NCI-H524 (cell line): ENCODE results near the gene PRKCH.
"Not testable (repeated sequence)": the region's sequence is repeated elsewhere in the genome, so short reads cannot be mapped to it uniquely, and the experiment has no call there.

Source experiments
- DNase-seq, 2 experiments: peaks; one replicate each; lab custom pipeline; 2025; lab: John Stamatoyannopoulos, UW

Gene PRKCH

DNA sequence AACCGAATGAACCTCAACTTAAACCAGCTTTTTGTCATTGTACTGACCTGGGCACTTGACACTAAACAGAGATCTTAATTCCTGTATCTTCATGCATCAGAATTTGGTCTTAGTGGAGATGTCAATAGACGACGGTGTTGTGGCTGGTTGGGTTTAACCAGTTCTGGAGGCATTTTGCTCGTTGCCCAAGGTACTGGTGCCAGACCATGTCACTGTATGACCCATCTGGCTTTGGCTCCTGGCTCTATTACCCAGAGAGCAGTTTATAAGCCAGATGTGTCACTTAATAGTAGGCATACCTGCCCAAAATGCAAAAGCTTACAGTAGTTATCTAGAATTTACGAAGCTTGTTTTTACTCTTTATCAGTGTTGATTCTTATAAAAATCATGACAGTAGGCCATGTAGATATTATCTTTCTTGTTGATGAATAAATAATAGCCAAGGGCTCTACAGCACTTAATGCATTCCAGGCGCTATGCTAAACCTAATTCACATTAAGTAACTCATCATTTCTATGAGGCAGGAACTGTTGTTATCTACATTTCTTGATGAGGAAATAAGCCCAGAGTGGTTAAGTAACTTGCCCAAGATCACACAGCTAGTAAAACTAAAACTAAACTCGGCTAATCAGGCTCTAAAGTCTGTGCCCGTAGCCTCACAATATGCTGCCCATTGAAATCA, 194.2 kb downstream of the PRKCH start:
- DNase-seq, result no peak

DNA sequence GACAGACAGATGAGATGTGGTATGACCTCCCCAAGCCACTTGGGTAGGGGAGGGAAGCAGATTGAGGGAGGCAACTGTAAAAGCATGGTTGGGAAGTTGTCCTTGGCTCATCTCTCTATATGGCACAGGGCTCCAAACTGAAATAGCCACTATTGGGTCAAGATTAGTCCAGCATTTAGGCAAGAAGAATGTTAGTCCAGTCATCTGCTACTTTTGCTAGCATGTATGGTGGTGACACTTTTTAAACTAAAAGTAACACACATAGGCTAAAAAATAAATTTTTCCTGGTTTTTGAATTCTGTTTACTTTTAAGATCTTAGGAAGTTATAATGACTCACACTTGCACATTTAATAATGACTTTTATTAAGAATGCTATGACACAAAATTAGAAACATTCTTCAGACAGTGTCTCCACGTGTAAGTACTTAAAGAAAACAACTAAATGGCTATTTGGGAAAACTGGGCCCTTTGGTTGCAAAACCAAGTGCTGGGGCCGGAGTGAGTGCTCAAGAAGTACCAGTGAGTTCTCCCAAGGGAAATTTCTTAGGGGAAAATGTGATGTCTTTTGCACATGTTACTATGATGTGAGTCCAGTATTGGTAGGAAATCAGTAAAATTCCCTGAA, 194.9 kb downstream of the PRKCH start:
- no peak for DNase-seq

DNA sequence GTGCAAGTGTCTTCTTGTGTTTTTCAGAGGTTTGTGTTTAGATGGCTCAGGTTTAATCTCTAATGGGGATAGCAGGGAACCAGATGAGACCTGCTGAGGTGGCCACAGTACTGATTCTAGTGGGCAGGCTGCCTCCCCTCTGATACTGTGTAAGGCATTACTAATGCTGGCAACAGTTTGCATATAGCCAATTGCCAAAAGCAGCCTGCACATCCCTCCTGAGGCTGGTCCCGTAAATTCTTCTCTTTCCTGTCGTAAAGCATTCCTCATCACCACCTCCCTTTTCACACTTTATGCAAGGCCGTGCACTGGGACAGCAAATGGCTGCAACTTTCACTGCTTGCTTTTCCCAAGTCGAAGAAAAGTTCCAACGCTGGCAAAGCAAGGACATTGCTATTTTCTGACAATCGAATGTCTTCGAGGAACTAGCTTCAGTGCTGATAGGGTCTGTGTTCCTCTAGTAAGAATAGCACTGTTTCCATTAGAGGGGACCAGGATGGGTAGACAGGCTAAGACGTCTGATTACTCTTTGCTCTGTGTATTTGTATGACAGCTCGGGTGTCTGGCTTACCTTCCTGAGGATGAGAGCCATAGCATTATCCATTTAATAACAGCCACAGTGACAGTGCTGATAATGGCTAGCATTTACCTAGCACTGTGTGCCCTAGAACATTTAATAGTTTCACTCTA, 195.7 kb downstream of the PRKCH start:
- DNase-seq, result no peak

DNA sequence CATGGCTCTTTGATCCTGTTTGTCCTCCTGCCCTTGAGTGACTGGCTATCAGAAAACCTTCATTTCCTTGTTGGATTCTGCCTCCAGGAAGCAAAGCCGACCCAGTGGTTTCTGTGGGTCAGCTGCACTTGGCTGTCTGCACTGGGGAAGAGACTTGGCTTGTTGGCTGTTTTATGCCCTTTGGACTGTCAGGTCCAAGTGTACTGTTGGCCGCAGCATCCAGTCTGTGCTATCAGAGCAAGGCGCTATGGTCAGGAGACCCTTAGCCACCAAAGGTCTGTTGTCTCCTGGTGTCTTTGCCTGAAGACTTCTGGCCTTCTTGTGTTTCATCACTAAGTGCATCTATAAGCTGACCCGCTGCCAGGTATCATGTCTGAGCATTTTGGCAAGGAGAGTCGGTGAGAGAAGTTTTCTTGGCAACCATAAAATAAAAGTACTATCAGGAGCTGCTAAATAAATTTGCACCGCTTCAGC, 196.6 kb downstream of the PRKCH start:
- no peak for DNase-seq

DNA sequence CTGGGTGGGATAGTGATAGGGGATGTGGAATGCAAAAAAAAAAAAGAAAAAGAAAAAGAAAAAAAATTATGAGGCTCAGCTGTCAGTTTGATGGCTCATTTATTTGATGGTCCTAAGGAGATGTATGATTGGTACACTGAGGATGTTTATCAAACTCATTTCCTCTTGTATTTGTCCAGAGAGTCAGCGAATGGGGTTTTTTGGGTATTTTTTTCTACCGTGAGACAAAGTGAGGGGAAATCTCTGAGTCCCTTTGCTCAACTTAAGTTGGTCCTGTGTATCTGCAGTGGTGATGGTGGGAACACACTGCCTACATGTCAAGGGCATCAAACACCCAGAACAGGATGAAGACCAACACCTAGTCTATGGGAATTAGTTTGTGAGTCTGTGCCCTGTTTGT, 197.0 kb downstream of the PRKCH start:
- no peak for DNase-seq

DNA sequence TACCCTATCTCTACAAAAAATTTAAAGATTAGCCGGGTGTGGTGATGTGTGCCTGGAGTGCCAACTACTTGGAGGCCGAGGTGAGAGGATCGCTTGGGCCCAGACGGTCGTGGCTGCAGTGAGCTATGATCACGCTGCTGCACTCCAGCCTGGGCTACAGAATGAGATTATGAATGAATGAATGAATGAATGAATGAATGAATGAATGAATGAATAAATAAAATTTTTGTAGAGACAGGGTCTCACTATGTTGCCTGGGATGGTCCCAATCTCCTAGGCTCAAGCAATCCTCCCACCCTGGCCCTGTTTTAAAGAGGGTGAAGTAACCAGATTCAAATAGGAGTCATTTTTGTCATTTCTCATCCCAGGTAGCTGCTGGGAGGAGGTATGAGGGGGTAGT, 197.7 kb downstream of the PRKCH start:
- DNase-seq, result no peak

DNA sequence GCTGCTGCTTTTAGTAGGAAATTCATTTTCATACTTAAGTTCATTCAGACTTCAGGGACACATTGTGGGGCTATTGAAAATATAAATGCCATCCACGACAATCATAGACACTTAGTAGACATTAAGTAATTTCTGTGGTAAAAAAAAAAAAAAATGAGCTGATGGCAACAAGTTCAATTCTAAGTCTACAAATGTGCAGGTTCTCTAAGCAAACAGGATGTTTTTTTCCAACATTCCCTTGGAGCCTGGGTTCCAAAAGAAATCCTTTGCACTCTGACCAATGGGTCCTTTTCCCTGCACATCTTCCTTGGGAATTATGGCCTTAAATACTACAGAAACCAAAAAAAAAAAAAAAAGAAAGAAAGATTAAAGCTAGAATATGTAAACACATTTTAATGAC, 198.4 kb downstream of the PRKCH start:
- no peak for DNase-seq

DNA sequence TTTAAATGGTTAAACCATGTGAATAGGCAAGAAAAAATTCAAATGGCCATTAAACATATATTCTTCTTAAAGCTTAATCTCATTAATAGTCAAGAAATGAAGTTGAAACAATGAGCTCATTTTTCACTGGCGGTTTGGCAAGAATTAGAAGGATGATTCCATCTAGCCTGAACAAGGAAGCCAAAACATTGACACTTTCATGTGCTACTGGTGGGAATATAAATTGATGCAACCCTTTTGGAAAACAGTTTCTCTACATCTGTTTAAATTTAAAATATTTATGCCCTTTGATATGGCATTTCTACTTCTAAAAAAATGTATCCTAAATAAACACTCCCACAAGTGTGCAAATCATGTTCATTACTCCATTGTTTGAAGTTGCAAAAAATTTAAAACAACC, 199.2 kb downstream of the PRKCH start:
- DNase-seq, result no peak

DNA sequence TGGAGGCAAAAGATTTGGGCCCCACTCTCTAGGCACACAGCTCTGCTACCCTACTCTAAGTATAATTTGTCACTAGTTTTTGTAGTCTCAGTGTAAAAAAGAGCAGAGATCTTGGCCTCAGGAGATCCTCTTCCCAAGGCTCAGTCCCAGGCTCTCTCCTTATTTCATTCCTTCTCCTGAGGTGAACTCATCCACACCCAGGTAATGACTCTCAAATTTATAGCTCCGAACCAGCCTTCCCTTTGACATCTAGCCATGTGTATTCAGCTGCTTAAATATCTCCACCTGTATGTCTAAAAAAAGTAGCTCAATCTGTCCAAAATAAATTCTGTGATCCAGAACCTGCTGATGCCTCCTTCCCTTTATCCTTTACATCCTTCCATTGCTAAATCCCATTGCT, 200.4 kb downstream of the PRKCH start:
- DNase-seq, result no peak

DNA sequence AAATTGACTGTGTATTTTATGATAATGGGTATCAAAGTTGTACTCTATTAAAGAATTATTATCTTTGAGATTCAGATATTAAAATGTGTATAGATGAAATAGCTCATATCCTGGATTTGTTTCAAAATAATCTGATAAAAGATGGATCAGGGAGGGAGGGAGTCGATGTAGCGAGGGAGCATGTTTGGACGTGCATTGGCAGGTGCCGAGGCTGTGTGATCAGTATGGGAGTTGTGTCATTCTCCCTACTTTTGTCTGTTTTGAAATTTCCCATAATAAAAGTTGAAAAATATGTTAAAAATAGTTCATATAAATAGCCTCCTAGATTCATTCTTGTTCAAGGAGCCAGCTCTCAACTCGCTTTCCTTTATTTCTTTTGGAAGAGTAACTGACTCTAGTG, 202.4 kb downstream of the PRKCH start:
- DNase-seq, result no peak

DNA sequence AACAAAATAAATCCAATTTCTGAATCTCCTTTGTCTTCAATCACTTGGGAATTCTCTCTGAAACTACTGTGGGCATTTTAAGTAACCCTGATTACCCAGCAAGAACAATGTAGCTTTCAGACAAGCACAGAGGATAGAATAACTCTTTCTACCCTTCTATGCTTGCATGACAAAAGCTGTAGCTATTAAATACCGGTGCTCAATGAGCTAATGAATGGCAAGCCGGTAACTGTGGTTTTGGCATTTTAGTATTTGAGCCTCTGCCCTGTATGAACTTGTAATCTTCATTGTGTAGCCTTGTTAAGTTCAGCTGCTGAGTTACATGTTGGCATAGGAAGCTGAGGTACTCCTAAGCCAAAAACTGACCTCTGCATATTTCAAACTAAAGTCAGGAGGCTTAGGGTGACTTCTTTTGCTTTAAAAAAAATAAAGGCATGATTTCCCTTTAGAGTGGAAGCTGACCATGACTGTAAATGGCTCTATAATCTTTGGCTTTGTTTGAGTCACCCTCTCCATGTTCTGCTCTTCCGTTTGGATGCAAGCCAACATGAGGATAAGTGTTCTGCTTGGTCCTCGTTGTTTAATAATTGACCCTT, 202.9 kb downstream of the PRKCH start:
- peak in 1 of 2 experiments; percentile 29 for DNase-seq

DNA sequence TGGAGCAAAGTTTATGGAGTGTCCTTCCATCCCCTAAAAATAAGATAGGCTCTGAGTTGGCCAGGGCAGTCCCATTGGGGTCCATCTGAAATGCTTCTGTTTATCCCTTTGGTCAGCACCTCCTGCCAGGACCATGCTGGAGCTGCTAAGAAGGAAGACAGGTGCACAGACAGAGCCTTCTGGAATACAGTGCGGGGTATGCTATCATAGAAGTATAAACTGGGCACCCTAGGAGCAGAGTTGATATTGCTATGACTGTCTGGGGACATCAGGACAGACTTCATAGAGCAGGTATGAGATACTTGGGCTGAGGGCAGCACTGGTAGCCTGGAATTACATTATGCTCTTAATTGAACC, 203.5 kb downstream of the PRKCH start:
- no peak for DNase-seq

DNA sequence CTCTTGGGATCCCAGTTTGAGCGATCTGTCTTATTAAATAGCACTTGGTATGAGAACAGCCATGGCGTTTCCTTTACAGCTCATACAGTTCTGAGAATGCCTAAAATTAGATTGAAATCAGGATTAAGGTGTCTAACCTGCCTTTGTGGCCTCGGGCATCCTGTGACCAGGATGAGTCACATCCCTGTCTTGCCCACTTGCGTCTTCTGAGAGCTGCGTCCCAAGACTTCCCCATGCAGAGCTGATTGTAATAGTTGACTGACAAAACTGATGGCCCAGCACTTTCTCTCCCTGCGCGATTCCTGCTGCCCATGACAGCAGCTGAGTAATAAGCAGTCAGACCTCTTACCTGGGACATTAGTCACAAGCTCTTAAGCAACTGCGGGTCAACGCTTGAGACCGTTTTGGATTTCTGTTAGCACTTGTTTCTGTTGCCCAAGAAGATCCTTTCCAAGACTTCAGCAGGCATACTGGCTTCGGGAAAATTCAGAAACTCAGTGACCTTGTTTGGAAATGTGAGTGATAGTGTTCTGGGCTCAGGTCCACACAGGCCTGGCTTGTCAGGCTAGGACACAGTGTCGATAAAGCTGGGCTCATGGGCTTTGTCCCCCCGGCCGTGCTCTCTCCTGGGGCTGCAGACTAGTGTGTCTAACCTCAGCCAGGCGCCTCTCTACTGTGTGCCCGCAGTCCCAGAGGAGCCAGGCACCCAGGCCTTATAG, 204.1 kb downstream of the PRKCH start:
- DNase-seq, result no peak

DNA sequence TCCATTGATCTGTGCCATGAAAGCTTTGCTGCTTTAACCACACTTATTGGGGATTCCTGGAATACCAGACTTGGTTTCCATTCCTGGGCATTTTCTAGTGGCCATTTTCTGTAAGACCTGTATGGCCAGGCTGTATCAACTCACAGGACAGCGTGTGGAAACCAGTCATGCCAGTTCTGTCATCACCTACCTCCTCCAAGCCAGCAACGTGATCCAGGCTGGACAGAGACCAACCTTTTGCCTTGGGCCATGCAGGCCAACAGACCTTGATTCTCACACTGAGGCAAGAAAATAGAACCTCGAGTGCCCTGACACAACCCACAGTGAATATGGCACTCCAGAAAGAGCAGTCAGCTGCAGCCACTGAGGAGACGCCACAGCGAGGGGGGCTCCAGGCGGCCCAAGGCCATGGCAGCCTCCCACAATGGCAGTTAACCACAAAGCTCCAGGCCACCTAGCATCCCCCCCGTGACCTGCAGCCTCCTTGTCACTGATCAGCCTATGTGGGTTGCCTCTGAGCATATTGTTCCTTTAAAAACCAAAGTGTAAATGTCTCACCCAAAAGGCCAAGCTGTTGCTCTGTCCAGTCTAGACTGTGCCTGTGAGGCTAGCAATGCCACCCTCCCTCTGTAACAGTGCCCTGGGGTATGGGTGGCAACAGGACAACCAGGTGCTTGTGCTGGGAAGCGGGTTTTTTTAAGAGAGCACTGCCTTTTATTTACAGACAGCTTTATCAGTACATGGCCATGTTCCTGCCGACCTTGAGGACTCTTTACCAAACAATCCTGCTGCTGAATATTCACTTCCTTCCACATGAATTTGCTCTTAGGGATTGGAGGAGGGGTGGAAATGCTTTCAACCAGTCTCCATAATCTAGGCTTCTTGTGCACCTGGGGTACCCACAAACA, 205.3 kb downstream of the PRKCH start:
- DNase-seq, result no peak

DNA sequence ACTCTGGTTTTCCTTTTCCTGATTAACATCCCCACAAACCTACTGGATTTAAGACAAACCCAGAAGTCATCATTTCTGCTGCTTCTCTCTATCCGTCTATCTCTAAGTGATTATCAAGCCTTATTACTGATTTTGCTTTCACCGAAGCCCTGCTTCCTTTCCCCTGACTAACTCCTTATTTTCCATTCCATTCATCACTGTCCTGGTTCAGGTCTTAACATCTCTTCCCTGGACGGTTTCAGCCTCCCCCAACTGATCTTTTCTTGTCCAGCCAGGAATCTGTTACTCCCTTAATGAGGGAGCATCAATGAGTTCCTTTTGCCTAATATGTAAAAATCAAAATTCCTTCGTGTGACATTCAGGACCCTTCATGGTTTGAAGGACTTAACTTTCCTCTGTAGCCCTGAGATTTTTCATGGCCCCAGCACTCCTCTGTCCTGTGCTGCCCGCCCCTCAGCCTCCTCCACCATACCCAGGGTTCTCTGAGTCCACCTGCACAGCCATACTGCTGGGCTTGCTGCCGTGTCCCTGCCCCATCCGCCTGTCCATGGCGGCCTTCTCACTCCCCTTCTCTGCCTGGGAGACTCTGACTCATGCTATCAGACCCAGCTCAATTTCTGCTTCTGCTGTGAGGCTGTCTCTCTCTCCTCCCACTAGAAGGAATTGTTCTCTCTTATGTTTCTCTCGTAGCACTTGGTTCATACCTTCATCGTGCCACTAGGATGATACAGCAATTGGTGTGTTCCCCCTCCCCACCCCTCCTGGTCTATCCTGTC, 206.1 kb downstream of the PRKCH start:
- DNase-seq, result no peak

DNA sequence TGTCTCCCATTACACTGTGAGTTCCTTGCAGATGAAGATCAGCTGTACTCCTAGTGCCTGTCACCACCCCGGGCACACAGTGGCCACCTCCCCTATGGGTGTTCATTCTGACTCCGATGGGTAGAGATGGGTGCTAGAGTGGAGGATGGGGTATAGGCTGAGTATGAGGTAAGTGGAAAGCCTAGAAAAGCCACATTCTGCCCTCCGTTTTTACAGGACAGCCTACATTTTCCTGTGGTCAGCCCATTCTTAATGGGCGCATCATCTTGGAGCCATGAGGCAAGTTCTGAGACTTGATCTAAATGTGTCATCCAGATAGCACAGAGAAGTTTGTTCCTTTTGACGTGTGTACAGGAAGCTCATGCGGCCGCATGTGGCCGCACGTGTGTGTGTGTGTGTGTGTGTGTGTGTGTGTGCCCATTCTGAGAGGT, 207.2 kb downstream of the PRKCH start:
- DNase-seq, result no peak

DNA sequence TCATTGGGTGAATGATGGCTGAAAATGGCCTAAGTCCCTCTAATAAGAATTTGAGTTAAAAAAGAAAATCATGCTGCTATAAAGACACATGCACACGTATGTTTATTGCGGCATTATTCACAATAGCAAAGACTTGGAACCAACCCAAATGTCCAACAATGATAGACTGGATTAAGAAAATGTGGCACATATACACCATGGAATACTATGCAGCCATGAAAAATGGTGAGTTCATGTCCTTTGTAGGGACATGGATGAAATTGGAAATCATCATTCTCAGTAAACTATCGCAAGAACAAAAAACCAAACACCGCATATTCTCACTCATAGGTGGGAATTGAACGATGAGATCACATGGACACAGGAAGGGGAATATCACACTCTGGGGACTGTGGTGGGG, 208.0 kb downstream of the PRKCH start:
- not testable (repeated sequence) for DNase-seq

DNA sequence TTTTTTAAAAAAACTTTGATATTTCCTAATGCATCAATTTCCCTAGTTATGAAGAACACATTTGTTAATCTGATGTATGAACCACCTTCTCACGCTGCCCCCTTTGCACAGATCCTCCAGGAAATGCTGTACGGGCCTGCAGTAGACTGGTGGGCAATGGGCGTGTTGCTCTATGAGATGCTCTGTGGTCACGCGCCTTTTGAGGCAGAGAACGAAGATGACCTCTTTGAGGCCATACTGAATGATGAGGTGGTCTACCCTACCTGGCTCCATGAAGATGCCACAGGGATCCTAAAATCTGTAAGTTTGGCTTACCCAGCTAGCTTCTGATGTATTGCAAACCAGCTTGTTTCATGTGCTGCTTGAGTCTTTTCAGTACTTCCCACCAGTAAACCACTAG, 208.9 kb downstream of the PRKCH start:
- no peak for DNase-seq

DNA sequence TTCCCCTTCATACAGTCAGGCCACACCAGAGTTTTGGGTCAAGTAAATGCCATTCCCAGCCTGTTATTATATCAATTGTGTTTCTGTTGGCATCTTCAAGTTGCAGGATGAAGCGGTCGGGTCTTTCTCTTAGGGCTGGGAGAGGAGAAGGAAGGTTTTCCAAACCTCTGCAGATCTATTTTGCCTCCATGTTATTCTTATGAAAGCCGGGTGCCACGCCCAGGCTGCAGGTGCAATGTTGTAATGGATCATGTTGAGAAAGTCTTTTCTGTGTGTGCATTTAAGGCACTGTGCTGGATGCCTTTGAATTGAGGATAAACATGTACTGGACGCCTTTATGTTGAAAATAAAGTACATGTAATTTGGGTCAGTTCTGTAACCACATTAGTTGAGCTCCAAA, 209.5 kb downstream of the PRKCH start:
- no peak for DNase-seq

DNA sequence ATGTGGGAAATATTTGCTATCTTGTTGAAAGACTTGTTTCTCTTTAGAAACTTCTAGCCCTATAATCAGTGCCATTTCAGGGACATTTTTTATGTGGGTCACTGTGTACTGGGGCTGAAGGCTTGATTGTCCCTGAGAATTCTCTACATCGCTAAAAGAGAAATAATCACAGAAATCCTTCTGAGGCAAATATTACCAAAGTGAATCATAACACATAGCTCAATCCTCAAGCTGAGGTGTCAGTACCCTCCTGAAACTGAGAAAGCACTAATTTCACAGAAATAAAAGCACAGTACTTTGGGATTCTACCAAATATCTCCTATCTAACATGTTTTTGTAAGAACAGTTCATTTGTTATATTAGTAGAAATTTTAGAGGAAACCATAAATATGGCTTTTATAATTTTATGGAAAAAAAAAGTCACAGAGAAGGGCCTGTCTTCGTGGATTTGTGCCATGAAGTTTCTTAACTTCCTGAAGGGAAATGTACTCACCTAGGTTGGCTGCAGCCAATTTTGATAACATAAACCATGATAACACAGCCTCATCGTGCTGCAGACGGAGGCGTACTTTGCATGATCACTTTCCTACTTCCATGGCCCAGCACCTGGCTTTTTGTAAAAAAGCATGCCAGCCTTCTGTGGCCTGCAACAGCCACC, 210.2 kb downstream of the PRKCH start:
- no peak for DNase-seq
